Uterus (tissue), 4 donors: ENCODE measurements around the gene SND1. TPM values are rescaled to one million over a fixed set of nuclear protein-coding genes. Genes with fewer than 3 reads are reported as not detected.

ENCODE experiments used
- DNase-seq, 2 donors: peaks; one replicate each; pipeline ENCODE4 v3.0.0-alpha.2; 2019 to 2020
- H3K27ac ChIP-seq, 2 donors: fragments of 200-600 bp; sonication (generic); 1 replicate in 1 of 2; 2 replicates in 1 of 2; pipeline ENCODE4 v1.5.1; 2016 to 2018
- H3K27me3 ChIP-seq, 2 donors: fragments of 200-600 bp; sonication (generic); one replicate each; pipeline ENCODE4 v1.5.1; 2018 to 2019; ENCODE audit warnings: control low read depth in 1 of 2
- H3K36me3 ChIP-seq, 2 donors: fragments of 200-600 bp; sonication (generic); one replicate each; pipeline ENCODE4 v1.5.1; 2019; ENCODE audit warnings: control low read depth in 1 of 2
- H3K4me1 ChIP-seq, 2 donors: fragments of 200-600 bp; sonication (generic); one replicate each; pipeline ENCODE4 v1.5.1; 2018 to 2019; ENCODE audit warnings: control low read depth in 1 of 2
- H3K4me3 ChIP-seq, 2 donors: fragments of 200-600 bp; sonication (generic); 1 replicate in 1 of 2; 2 replicates in 1 of 2; pipeline ENCODE4 v1.5.1; 2018 to 2019; ENCODE audit warnings: mild to moderate bottlenecking in 1 of 2
- H3K9me3 ChIP-seq, 2 donors: fragments of 200-600 bp; sonication (generic); one replicate each; pipeline ENCODE4 v1.5.1; 2019; ENCODE audit warnings: control low read depth in 1 of 2
- POLR2A ChIP-seq, 2 donors: fragments of 450-650 bp; IDR thresholded peaks; one replicate each; pipeline ENCODE4 v1.6.1; 2016; ENCODE audit warnings: antibody characterized with exemption in 2 of 2, mild to moderate bottlenecking in 1 of 2, moderate library complexity in 1 of 2
- intact Hi-C: fragments of 100-400 bp; cut with DNase I; formaldehyde crosslinking; loops from one replicate; pipeline ENCODE4 v1.15.1; 2023; ENCODE audit warnings: low total_unique reads
- total RNA-seq, 4 donors: library from RNA; depleted of rRNA in 3 of 4; stranded (reverse); fragments of >200 nt in 3 of 4; gene quantifications; one replicate each; pipeline versions ENCODE4 v1.1.0 to v1.2.4, GENCODE V29; 2014 to 2023
- TF ChIP-seq, protein P1 (sequence below), 4 experiments: fragments of 200-600 bp in 2 of 4; fragments of 450-650 bp in 2 of 4; sonication (generic) in 2 of 4; IDR thresholded peaks; one replicate each; pipeline ENCODE4 v1.5.1; 2016 to 2019; ENCODE audit warnings: antibody characterized with exemption in 4 of 4, mild to moderate bottlenecking in 2 of 4, moderate library complexity in 1 of 4
- donor health status: DM: yes; HTN: yes; CAD: no.

Gene SND1
- total RNA-seq, 4 donors from 2014 or later, result 54.8 to 192 (median 117) TPM

- intact Hi-C loops, result no loop called here
Measured at GRCh38 chr7:127745445-127745844, 93.5 kb downstream of the SND1 start.

GRCh38 chr7:127751062-127751461 is 99.1 kb downstream of the SND1 start:
- no peak for DNase-seq
- Histone ChIP-seq H3K4me3 (no peak overlapping the region), H3K27ac (no peak overlapping the region), H3K4me1 (no peaks in the 10 kb centered on the region), H3K36me3 (no peaks in the 10 kb centered on the region), H3K27me3 (no peaks in the 10 kb centered on the region), H3K9me3 (no peaks in the 10 kb centered on the region)
- TF ChIP-seq POLR2A (IDR thresholded peaks at IDR 0.05), result no peak
- TF ChIP-seq, protein P1, sequence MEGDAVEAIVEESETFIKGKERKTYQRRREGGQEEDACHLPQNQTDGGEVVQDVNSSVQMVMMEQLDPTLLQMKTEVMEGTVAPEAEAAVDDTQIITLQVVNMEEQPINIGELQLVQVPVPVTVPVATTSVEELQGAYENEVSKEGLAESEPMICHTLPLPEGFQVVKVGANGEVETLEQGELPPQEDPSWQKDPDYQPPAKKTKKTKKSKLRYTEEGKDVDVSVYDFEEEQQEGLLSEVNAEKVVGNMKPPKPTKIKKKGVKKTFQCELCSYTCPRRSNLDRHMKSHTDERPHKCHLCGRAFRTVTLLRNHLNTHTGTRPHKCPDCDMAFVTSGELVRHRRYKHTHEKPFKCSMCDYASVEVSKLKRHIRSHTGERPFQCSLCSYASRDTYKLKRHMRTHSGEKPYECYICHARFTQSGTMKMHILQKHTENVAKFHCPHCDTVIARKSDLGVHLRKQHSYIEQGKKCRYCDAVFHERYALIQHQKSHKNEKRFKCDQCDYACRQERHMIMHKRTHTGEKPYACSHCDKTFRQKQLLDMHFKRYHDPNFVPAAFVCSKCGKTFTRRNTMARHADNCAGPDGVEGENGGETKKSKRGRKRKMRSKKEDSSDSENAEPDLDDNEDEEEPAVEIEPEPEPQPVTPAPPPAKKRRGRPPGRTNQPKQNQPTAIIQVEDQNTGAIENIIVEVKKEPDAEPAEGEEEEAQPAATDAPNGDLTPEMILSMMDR (IDR thresholded peaks at IDR 0.05), result no peak
- intact Hi-C loops, result no loop called here

More at GRCh38 chr7:127745445-127745844, 93.5 kb downstream of the SND1 start:
- Histone ChIP-seq H3K27me3 (no peaks in the 10 kb centered on the region), H3K4me3 (no peak overlapping the region), H3K27ac (no peak overlapping the region), H3K4me1 (no peaks in the 10 kb centered on the region), H3K36me3 (no peaks in the 10 kb centered on the region), H3K9me3 (no peaks in the 10 kb centered on the region)
- no peak for DNase-seq
- no peak for TF ChIP-seq POLR2A (IDR thresholded peaks at IDR 0.05)
- TF ChIP-seq, protein P1 (IDR thresholded peaks at IDR 0.05), result no peak

GRCh38 chr7:127751490-127752448 is 99.8 kb downstream of the SND1 start:
- H3K9me3 ChIP-seq, result no peaks in the 10 kb centered on the region
- no peak for DNase-seq
- H3K27ac ChIP-seq, result no peak overlapping the region
- no peak overlapping the region for H3K4me3 ChIP-seq
- intact Hi-C loops, result no loop called here
- TF ChIP-seq, protein P1 (IDR thresholded peaks at IDR 0.05), result no peak
- TF ChIP-seq POLR2A (IDR thresholded peaks at IDR 0.05), result no peak
- no peaks in the 10 kb centered on the region for H3K36me3 ChIP-seq
- H3K27me3 ChIP-seq, result no peaks in the 10 kb centered on the region
- H3K4me1 ChIP-seq, result no peaks in the 10 kb centered on the region

DNA sequence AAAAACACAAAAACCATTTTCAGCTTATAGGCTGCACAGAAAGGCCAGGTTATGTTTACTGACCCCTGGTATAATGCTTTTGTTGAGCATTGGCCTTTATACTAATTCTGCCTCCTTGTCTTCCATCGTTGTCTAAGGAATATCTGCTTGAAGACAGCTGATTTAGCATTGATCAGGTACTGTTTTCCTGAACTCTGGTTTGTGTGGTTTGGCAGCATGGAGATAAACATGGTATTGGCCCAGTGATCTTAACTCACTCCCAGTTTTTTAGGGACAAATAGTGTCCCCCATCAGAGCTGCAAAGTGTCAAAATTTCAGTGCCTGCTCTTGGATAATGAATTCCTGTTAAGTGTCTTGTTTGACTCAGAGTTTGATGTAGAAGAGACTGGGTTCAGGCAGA is 100.8 kb downstream of the SND1 start:
- H3K4me3 ChIP-seq, result no peak overlapping the region

GRCh38 chr7:127754457-127754856 is 102.5 kb downstream of the SND1 start:
- no peaks in the 10 kb centered on the region for H3K9me3 ChIP-seq
- DNase-seq, result no peak

More for the DNA sequence above, 100.8 kb downstream of the SND1 start:
- intact Hi-C loops, result no loop called here
- DNase-seq, result no peak
- TF ChIP-seq, protein P1 (IDR thresholded peaks at IDR 0.05), result no peak
- no peak for TF ChIP-seq POLR2A (IDR thresholded peaks at IDR 0.05)
- H3K36me3 ChIP-seq, result no peaks in the 10 kb centered on the region
- no peaks in the 10 kb centered on the region for H3K9me3 ChIP-seq
- no peaks in the 10 kb centered on the region for H3K4me1 ChIP-seq
- no peak overlapping the region for H3K27ac ChIP-seq
- no peaks in the 10 kb centered on the region for H3K27me3 ChIP-seq

More at GRCh38 chr7:127754457-127754856, 102.5 kb downstream of the SND1 start:
- Histone ChIP-seq H3K27ac (no peak overlapping the region), H3K4me1 (no peaks in the 10 kb centered on the region), H3K4me3 (no peak overlapping the region), H3K36me3 (no peaks in the 10 kb centered on the region), H3K27me3 (no peaks in the 10 kb centered on the region)
- TF ChIP-seq, protein P1 (IDR thresholded peaks at IDR 0.05), result no peak
- TF ChIP-seq POLR2A (IDR thresholded peaks at IDR 0.05), result no peak
- intact Hi-C loops, result no loop called here
